ENCODE data around the gene APBA2.

DNA sequence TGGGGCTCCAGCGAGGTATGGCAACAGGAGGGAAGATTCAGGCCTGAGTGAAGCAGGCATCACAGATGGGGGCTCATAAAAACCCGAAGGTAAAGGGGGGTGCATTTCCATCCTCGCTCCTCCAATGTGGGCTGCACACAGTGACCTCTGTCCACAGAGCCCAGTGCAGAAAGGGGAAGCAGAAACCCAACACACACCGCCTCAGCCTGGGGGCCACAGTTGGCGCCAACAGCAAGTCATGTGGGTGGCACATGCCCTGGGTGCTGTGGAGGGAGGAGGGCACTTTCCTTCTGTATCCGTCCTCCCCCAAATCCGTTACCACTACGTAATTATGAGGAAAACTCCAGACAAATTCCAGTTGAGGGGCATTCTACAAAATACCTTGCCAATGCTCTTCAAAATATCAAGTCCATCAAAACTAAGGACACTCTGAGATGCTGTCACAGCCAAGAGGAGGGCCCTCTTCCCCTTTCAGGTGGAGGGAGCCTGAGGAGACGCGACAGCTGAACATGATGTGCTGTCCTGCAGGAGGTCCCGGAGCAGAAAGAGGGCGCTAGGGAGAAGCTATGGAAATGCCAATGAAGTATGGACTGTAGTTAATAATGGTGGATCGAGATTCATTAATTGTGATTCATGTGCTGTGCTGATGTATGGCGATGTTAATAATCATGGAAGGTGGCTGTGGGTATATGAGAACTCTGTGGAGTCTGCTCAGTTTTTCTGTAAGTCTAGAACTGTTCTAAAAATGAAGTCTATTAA lies 16.4 kb downstream of the APBA2 start:
- no peak for TF ChIP-seq CTCF (conservative IDR thresholded peaks at IDR 0.05)
- TF ChIP-seq ZFX (IDR thresholded peaks at IDR 0.05) = no peak

Measured in C4-2B (cell line).